Thyroid gland (tissue), 4 donors: ENCODE data around the gene CD40.
A peak's percentile ranks its signal among the peaks of the same experiment; 100 is the strongest.

Experiments used
- POLR2A ChIP-seq, 2 donors: fragments of 450-650 bp; IDR thresholded peaks; one replicate each; pipeline ENCODE4 v1.6.1; 2017; ENCODE audit warnings: antibody characterized with exemption in 2 of 2, mild to moderate bottlenecking in 2 of 2, moderate library complexity in 1 of 2
- TF ChIP-seq, protein P1 (sequence below), 6 experiments: fragments of 200-600 bp in 3 of 6; fragments of 450-650 bp in 3 of 6; sonication (generic) in 3 of 6; IDR thresholded peaks; one replicate each; pipeline ENCODE4 v1.5.1; 2016 to 2019; ENCODE audit warnings: antibody characterized with exemption in 6 of 6, mild to moderate bottlenecking in 2 of 6, inconsistent platforms in 1 of 6, moderate library complexity in 1 of 6

DNA sequence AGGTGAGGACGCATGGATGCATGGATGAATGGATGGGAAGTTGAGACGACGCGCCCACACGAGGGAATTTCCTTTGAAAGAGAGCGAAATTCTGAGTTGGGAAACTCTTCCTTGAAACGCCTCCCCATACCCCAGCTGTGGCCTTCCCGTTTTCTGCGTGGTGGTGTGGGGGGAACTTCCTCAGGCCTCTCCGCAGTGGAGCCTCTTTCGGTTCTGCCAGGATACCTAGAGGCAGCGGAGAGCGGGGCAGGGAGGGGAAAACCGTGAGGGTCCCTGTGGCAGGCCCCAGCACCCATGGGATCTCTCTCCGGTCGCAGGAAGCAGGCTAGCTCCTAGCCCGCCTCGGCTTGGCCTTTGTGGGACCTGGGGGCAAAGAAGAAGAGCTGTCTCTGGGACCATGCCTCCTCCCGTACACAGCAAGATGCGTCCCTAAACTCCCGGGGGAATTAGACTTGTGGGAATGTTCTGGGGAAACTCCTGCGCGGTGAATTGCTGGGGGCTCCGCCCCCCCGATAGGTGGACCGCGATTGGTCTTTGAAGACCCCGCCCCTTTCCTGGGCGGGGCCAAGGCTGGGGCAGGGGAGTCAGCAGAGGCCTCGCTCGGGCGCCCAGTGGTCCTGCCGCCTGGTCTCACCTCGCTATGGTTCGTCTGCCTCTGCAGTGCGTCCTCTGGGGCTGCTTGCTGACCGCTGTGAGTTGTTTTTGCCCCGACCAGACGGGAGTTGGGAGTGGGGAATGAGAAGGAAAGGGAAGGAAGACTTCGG lies at the start of gene CD40:
- TF ChIP-seq, protein P1, sequence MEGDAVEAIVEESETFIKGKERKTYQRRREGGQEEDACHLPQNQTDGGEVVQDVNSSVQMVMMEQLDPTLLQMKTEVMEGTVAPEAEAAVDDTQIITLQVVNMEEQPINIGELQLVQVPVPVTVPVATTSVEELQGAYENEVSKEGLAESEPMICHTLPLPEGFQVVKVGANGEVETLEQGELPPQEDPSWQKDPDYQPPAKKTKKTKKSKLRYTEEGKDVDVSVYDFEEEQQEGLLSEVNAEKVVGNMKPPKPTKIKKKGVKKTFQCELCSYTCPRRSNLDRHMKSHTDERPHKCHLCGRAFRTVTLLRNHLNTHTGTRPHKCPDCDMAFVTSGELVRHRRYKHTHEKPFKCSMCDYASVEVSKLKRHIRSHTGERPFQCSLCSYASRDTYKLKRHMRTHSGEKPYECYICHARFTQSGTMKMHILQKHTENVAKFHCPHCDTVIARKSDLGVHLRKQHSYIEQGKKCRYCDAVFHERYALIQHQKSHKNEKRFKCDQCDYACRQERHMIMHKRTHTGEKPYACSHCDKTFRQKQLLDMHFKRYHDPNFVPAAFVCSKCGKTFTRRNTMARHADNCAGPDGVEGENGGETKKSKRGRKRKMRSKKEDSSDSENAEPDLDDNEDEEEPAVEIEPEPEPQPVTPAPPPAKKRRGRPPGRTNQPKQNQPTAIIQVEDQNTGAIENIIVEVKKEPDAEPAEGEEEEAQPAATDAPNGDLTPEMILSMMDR (IDR thresholded peaks at IDR 0.05), result no peak
- peak in 1 of 2 donors; percentile 58 for TF ChIP-seq POLR2A (IDR thresholded peaks at IDR 0.05)
